Gastroesophageal sphincter (tissue), 3 donors: ENCODE measurements around the gene TNFAIP2.

ENCODE experiments used
- EP300 ChIP-seq: sonication (generic); formaldehyde crosslinking; IDR thresholded peaks from one replicate; pipeline ENCODE4 v1.6.1; 2017; ENCODE audit warnings: antibody characterized with exemption, mild to moderate bottlenecking
- POLR2A ChIP-seq, 2 donors: fragments of 450-650 bp; IDR thresholded peaks; one replicate each; pipeline ENCODE4 v1.6.1; 2017; ENCODE audit warnings: antibody characterized with exemption in 2 of 2, mild to moderate bottlenecking in 2 of 2, moderate library complexity in 1 of 2
- TF ChIP-seq, protein P1 (sequence below), 4 experiments: fragments of 200-600 bp in 2 of 4; fragments of 450-650 bp in 2 of 4; sonication (generic) in 1 of 4; IDR thresholded peaks; one replicate each; pipeline ENCODE4 v1.5.1; 2017 to 2019; ENCODE audit warnings: antibody characterized with exemption in 4 of 4, mild to moderate bottlenecking in 2 of 4, moderate library complexity in 2 of 4

- TF ChIP-seq, protein P1, sequence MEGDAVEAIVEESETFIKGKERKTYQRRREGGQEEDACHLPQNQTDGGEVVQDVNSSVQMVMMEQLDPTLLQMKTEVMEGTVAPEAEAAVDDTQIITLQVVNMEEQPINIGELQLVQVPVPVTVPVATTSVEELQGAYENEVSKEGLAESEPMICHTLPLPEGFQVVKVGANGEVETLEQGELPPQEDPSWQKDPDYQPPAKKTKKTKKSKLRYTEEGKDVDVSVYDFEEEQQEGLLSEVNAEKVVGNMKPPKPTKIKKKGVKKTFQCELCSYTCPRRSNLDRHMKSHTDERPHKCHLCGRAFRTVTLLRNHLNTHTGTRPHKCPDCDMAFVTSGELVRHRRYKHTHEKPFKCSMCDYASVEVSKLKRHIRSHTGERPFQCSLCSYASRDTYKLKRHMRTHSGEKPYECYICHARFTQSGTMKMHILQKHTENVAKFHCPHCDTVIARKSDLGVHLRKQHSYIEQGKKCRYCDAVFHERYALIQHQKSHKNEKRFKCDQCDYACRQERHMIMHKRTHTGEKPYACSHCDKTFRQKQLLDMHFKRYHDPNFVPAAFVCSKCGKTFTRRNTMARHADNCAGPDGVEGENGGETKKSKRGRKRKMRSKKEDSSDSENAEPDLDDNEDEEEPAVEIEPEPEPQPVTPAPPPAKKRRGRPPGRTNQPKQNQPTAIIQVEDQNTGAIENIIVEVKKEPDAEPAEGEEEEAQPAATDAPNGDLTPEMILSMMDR (IDR thresholded peaks at IDR 0.05), result no peak
- TF ChIP-seq POLR2A (IDR thresholded peaks at IDR 0.05) (no peak), EP300 (no peak)
These were observed 20.8 kb downstream of the TNFAIP2 start for GRCh38 chr14:103144085-103144484.
